ENCODE measurements around the gene CRYGA.

The CRYGA gene, protein sequence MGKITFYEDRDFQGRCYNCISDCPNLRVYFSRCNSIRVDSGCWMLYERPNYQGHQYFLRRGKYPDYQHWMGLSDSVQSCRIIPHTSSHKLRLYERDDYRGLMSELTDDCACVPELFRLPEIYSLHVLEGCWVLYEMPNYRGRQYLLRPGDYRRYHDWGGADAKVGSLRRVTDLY

DNA sequence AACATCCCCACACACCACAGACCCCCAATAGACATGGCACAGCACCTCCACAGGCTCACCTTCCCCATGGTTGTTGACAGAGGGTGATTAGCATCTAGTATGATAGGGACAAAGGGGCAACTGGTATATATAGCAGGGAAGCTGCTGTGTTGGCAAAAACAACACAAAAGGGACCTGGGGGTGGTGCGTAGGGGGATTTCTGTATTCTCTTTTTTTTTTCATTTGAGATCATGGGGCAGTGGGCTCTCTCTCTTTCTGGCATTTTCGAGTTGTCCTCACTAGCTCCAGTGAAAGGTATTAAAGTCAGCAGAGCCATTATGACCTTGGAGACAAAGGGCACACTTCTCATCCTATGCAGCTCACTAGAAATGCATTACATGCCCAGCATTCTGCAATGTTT lies at the start of gene CRYGA:
Gene CRYGA, minus strand, starts transcription at position 101 of the 400 bp plus-strand sequence. Its CDS starts 33 bp downstream, at position 68.
- no peak within 1 kb of the TSS for H3K4me2 ChIP-seq (ENCODE audit: low read length)
- TF ChIP-seq EZH2phosphoT487 (IDR thresholded peaks at IDR 0.05; ENCODE audit: borderline replicate concordance, low read length) (no peak), CTCF (IDR thresholded peaks at IDR 0.05; ENCODE audit: low read depth, low read length, poor library complexity, severe bottlenecking) (no peak)
- 0 out of 2 replicates have a peak, but pooled peaks cover 7% of the 10 kb centered on the region for H3K27me3 ChIP-seq (ENCODE audit: control insufficient read depth, low read length)
- no peaks in the 10 kb centered on the region for H4K20me1 ChIP-seq (ENCODE audit: control insufficient read depth, insufficient read depth, low read depth, low read length)
- H3K36me3 ChIP-seq (ENCODE audit: control insufficient read depth, low read length), result no peaks in the 10 kb centered on the region
- no peaks in the 10 kb centered on the region for H3K79me2 ChIP-seq (ENCODE audit: control insufficient read depth, low read length)
- no peak within 1 kb of the TSS for H3K27ac ChIP-seq (ENCODE audit: low read depth, low read length)
- H3F3A ChIP-seq (ENCODE audit: control insufficient read depth, insufficient read depth), result no peaks in the 10 kb centered on the region
- H3K9me2 ChIP-seq (replicated peaks; ENCODE audit: control insufficient read depth, low read length), result no peaks in the 10 kb centered on the region
- no peaks in the 10 kb centered on the region for H3K9me3 ChIP-seq (ENCODE audit: control insufficient read depth, insufficient read depth, low read length)
- H3K4me3 ChIP-seq (ENCODE audit: low read length), result no peak within 1 kb of the TSS
- no peaks in the 10 kb centered on the region for H3K4me1 ChIP-seq (ENCODE audit: control insufficient read depth, low read length)

- H3K9me3 ChIP-seq (ENCODE audit: control insufficient read depth, insufficient read depth, low read length), result no peaks in the 10 kb centered on the region
- no peak overlapping the region for H3K4me3 ChIP-seq (ENCODE audit: low read length)
- no peaks in the 10 kb centered on the region for H4K20me1 ChIP-seq (ENCODE audit: control insufficient read depth, insufficient read depth, low read depth, low read length)
- no peaks in the 10 kb centered on the region for H3K27me3 ChIP-seq (ENCODE audit: control insufficient read depth, low read length)
- no peaks in the 10 kb centered on the region for H3F3A ChIP-seq (ENCODE audit: control insufficient read depth, insufficient read depth)
- H3K36me3 ChIP-seq (ENCODE audit: control insufficient read depth, low read length), result no peaks in the 10 kb centered on the region
- no peak overlapping the region for H3K4me2 ChIP-seq (ENCODE audit: low read length)
- TF ChIP-seq EZH2phosphoT487 (IDR thresholded peaks at IDR 0.05; ENCODE audit: borderline replicate concordance, low read length) (no peak), CTCF (IDR thresholded peaks at IDR 0.05; ENCODE audit: low read depth, low read length, poor library complexity, severe bottlenecking) (no peak)
- no peaks in the 10 kb centered on the region for H3K9me2 ChIP-seq (replicated peaks; ENCODE audit: control insufficient read depth, low read length)
- H3K4me1 ChIP-seq (ENCODE audit: control insufficient read depth, low read length), result no peaks in the 10 kb centered on the region
- H3K27ac ChIP-seq (ENCODE audit: low read depth, low read length), result no peak overlapping the region
- no peaks in the 10 kb centered on the region for H3K79me2 ChIP-seq (ENCODE audit: control insufficient read depth, low read length)
Observed at GRCh38 chr2:208210688-208211451, 47.5 kb upstream of the CRYGA start.

DNA sequence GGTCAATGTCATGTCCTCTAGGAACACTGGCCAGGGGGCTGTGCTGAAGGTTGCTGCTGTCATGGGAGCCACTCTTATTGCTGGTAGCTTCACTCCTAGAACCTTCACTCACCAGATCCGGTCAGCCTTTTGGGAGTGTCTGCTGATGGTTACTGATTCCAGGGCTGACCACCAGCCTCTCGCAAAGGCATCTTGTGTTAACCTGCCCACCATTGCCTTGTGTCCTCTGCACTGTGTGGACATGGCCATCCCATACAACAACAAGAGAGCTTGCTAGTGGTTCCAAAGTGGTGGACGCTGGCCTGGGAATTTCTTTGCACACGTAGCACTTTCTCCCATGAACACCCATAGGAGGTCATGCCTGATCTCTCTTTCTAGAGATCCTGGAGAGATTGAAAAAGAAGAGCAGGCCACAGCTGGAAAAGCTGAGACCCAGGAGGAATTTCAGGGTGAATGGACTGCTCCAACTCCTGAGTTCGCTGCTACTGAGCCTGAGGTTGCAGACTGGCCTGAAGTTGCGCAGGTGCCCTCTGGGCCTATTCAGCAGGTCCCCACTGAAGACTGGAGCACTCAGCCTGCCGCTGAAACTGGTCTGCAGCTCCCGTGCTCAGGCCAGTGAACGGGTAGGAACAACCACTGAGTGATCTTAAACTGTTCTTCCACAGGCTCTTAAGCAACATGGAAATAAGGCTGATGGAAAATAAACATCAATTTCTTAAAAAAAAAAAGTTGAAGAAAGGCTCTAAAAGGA lies 45.1 kb upstream of the CRYGA start:
- H3K27ac ChIP-seq (ENCODE audit: low read depth, low read length), result no peak overlapping the region
- no peaks in the 10 kb centered on the region for H3K79me2 ChIP-seq (ENCODE audit: control insufficient read depth, low read length)
- H3K27me3 ChIP-seq (ENCODE audit: control insufficient read depth, low read length), result no peaks in the 10 kb centered on the region
- no peak overlapping the region for H3K4me3 ChIP-seq (ENCODE audit: low read length)
- no peaks in the 10 kb centered on the region for H3K9me2 ChIP-seq (replicated peaks; ENCODE audit: control insufficient read depth, low read length)
- TF ChIP-seq EZH2phosphoT487 (IDR thresholded peaks at IDR 0.05; ENCODE audit: borderline replicate concordance, low read length) (no peak), CTCF (IDR thresholded peaks at IDR 0.05; ENCODE audit: low read depth, low read length, poor library complexity, severe bottlenecking) (no peak)
- H3K36me3 ChIP-seq (ENCODE audit: control insufficient read depth, low read length), result no peaks in the 10 kb centered on the region
- no peaks in the 10 kb centered on the region for H3K4me1 ChIP-seq (ENCODE audit: control insufficient read depth, low read length)
- H3K9me3 ChIP-seq (ENCODE audit: control insufficient read depth, insufficient read depth, low read length), result no peaks in the 10 kb centered on the region
- H3K4me2 ChIP-seq (ENCODE audit: low read length), result no peak overlapping the region
- no peaks in the 10 kb centered on the region for H4K20me1 ChIP-seq (ENCODE audit: control insufficient read depth, insufficient read depth, low read depth, low read length)
- H3F3A ChIP-seq (ENCODE audit: control insufficient read depth, insufficient read depth), result no peaks in the 10 kb centered on the region
